ENCODE data around the gene MCC.

MCC gene

GRCh38 chr5:113487781-113488644, at the start of gene MCC:
Gene MCC (minus strand): TSS chr5:113488453.
- DNase-seq (ENCODE audit: low read depth): no peak

GRCh38 chr5:113531481-113532159, 43.4 kb upstream of the MCC start:
- DNase-seq (ENCODE audit: low read depth): no peak

GRCh38 chr5:113527746-113528145, 39.5 kb upstream of the MCC start:
- no peak for DNase-seq (ENCODE audit: low read depth)

GRCh38 chr5:113526421-113526820, 38.2 kb upstream of the MCC start:
- no peak for DNase-seq (ENCODE audit: low read depth)

GRCh38 chr5:113524927-113525326, 36.7 kb upstream of the MCC start:
- DNase-seq (ENCODE audit: low read depth): no peak

- no peak for DNase-seq (ENCODE audit: low read depth)
Observed at GRCh38 chr5:113523168-113523567, 34.9 kb upstream of the MCC start.

- DNase-seq (ENCODE audit: low read depth): no peak
Observed at GRCh38 chr5:113520899-113521298, 32.6 kb upstream of the MCC start.

GRCh38 chr5:113520429-113520828, 32.2 kb upstream of the MCC start:
- no peak for DNase-seq (ENCODE audit: low read depth)

GRCh38 chr5:113519412-113519811, 31.2 kb upstream of the MCC start:
- DNase-seq (ENCODE audit: low read depth): no peak

DNA sequence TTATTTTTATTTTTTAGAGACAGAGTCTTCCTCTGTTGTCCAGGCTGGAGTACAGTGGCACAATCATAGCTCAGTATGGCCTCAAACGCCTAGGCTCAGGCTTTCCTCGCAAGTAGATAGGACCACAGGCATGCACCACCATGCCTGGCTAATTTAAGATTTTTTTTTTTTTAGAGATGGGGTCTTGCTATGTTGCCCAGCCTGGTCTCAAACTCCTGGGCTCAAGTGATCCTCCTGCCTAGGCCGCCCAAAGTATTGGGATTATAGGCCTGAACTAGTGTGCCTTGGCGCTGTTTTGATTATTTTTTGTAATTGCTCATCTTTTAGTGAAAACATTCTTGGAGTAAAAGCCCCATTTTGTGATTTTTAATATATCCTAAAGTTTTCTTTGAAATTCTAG, 30.6 kb upstream of the MCC start:
- DNase-seq (ENCODE audit: low read depth): no peak

GRCh38 chr5:113514289-113514635, 26.0 kb upstream of the MCC start:
- no peak for DNase-seq (ENCODE audit: low read depth)

DNA sequence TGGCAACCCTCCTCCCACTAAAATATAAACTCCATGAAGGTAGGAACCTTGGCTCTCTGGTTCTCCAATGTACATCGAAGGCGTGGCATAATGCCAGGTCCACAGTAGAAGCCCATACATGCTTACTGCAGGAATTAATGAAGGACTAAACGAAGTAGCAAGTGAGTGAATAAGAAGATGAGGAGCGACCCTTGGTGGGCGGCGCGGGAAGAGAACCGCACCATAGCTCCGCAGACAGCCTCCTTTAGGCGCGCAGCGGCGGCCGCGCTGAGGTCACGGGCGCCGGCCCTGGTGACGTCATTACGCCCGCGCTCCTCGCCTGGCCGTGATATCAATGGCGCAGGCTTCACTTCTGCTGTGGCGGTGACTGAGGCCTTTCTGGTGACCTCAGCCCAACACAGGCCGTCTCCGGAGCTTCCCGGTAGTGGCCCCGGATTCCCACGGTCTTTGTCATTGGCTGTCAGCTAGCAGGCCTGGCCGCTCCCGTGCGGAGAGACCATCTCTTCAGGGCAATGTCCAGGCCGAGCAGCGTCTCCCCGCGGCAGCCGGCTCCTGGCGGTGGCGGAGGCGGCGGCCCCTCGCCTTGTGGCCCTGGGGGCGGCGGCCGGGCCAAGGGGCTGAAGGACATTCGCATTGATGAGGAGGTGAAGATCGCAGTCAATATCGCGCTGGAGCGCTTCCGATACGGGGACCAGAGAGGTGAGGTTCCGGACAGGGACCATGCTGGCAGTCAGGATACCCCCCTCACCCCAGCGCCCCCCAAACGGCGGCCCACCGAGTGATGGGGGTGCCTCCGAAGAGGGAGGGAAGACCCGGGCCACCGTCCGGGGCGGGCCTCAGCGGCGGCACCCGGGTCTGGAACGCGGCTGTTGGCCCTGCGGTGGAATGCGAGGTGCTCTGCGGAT, 25.4 kb upstream of the MCC start, which contains the start of gene YTHDC2:
Gene YTHDC2, plus strand, starts transcription at position 311 of the 905 bp plus-strand sequence. Its CDS starts 202 bp downstream, at position 513.
- peak; percentile 71 for DNase-seq (ENCODE audit: low read depth)

GRCh38 chr5:113512341-113512740, 24.1 kb upstream of the MCC start:
- no peak for DNase-seq (ENCODE audit: low read depth)

GRCh38 chr5:113510836-113511451, 22.7 kb upstream of the MCC start:
- DNase-seq (ENCODE audit: low read depth): no peak

- no peak for DNase-seq (ENCODE audit: low read depth)
Observed at GRCh38 chr5:113508756-113509155, 20.5 kb upstream of the MCC start.

DNA sequence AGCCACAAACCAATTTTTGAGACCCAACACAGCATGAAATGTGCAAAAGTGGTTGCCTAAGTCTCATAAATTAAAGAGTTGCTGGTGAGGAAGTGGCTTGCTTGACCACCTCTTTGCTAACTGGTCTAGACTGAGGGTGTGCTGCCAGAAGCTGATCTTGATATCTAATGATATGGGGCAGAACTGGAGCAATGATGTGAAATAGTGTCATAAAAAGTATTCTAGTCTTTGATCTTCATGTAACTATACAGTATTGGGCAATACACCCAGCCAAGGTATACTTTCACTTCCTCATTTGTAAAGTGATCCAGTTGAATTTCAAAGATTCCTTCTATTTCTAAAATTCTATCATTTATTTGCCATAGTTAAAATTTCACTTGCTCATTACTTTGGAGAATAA, 19.3 kb upstream of the MCC start:
- no peak for DNase-seq (ENCODE audit: low read depth)

- DNase-seq (ENCODE audit: low read depth): no peak
Observed at GRCh38 chr5:113505181-113505580, 16.9 kb upstream of the MCC start.

GRCh38 chr5:113503146-113503545, 14.9 kb upstream of the MCC start:
- DNase-seq (ENCODE audit: low read depth): no peak

GRCh38 chr5:113502073-113502472, 13.8 kb upstream of the MCC start:
- DNase-seq (ENCODE audit: low read depth): no peak

- DNase-seq (ENCODE audit: low read depth): no peak
Observed at GRCh38 chr5:113495422-113495841, 7.2 kb upstream of the MCC start.

DNA sequence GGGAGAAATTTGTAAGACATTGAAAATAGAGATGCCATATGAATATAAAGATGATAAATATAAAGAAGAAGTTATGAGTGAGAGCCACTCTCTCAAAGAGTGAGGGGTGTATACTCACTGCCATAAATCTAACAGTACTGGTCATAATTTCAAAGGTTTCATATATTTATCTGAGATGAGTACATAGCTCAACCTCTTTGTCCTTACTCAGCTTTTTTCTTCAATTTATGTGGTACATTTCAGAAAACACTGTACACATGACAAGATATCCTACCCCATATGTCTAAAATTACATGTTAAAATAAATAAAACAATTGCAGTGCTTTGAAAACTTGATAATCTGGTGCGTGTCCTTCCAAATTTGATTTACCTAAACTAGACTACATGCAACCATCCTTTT, 5.2 kb upstream of the MCC start:
- no peak for DNase-seq (ENCODE audit: low read depth)

DNA sequence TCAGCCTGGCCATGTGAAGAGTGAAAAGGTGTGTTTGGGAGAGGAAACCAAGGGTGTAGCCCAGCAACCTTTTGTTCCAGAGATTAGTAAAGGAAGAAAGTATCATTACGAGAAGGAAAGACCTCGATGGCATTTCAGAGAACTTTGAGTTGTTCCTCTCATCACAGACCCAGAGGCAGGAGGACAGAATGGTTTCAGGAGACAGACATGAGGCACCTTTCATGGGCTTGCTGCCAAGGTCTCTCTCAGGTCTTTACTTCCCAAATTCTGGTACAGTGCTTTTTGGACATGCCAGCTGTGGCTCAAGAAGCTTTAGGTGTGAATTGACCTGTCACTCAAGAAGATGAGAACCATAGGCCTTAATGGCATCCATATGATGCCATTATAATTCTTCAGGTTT, 2.8 kb upstream of the MCC start:
- DNase-seq (ENCODE audit: low read depth): no peak
